HepG2 (cell line): ENCODE data around the gene ABHD6. TPM values are rescaled to one million over a fixed set of nuclear protein-coding genes. Genes with fewer than 3 reads are reported as not detected.

Source experiments
- ATAC-seq: fragments of 200-7000 bp; cut with Tn5 transposase; 3 replicates; pipeline ENCODE4 v1.9.1; 2020; ENCODE audit warnings: mild to moderate bottlenecking, moderate library complexity
- BruUV-seq: library from RNA; stranded (reverse); fragments of 400-500 nt; replicated peaks from 2 replicates; lab custom pipeline; 2021; lab: Mats Ljungman, UMichigan
- CTCF ChIA-PET: fragments of 300-600 bp; formaldehyde crosslinking; extraction: SDS; loops from one replicate; lab custom pipeline; 2021; ENCODE audit warnings: low total read pairs, inconsistent platforms, low intra/inter-chr PET ratio; lab: Yijun Ruan, JAX
- POLR2A ChIA-PET: fragments of 350-600 bp; sonication (Branson Sonifier 250); formaldehyde crosslinking; loops from one replicate; lab custom pipeline; 2020; ENCODE audit warnings: antibody characterized with exemption, inconsistent platforms; lab: Yijun Ruan, JAX
- DNase-seq: peaks from one replicate; pipeline ENCODE4 v3.0.0-alpha.2; 2015; ENCODE audit warnings: low spot score
- FAIRE-seq: peaks from 3 replicates; lab custom pipeline; 2011; peaks lifted over from hg19 to GRCh38; lab: Jason Lieb, UNC
- H2AFZ ChIP-seq: one replicate; pipeline ENCODE4 v1.6.1; 2011; ENCODE audit warnings: low read length, inconsistent platforms
- H3K27ac ChIP-seq: fragments of 300-600 bp; 3 replicates; pipeline ENCODE4 v1.8.0; 2011; ENCODE audit warnings: mixed run types, mild to moderate bottlenecking, mixed read lengths, low read length, inconsistent platforms; ENCODE audit not compliant: insufficient read depth; ENCODE audit errors: extremely low read length
- H3K27me3 ChIP-seq, 2 experiments: fragments of 200-600 bp in 1 of 2; 2 replicates in 1 of 2; 3 replicates in 1 of 2; pipeline versions ENCODE4 v1.6.0 to v1.8.0; 2011; ENCODE audit warnings: low read length in 2 of 2, mild to moderate bottlenecking in 2 of 2, moderate library complexity in 2 of 2, inconsistent platforms in 1 of 2; ENCODE audit not compliant: insufficient read depth in 2 of 2, control insufficient read depth in 1 of 2
- H3K36me3 ChIP-seq, 2 experiments: fragments of 200-600 bp in 1 of 2; replicated peaks in 1 of 2; 2 replicates in 1 of 2; 3 replicates in 1 of 2; pipeline versions ENCODE4 v1.5.1 to v1.8.0; 2011; ENCODE audit warnings: low read length in 2 of 2, inconsistent platforms in 1 of 2; ENCODE audit not compliant: insufficient read depth in 2 of 2, control insufficient read depth in 1 of 2
- H3K4me1 ChIP-seq: 2 replicates; pipeline ENCODE4 v1.5.1; 2012; ENCODE audit warnings: low read length, inconsistent platforms; ENCODE audit not compliant: insufficient read depth
- H3K4me2 ChIP-seq: 2 replicates; pipeline ENCODE4 v1.6.0; 2011; ENCODE audit warnings: low read depth, low read length, inconsistent platforms
- H3K4me3 ChIP-seq, 3 experiments: fragments of 200-600 bp in 1 of 3; sonication (generic), shearing (Covaris generic) in 1 of 3; replicated peaks in 1 of 3; 2 replicates each; pipeline ENCODE4 v1.5.1; 2011 to 2016; ENCODE audit warnings: low read length in 3 of 3, inconsistent platforms in 2 of 3, low read depth in 2 of 3, mild to moderate bottlenecking in 2 of 3, control low read depth in 1 of 3, mixed read lengths in 1 of 3; ENCODE audit not compliant: insufficient read depth in 1 of 3
- H3K79me2 ChIP-seq: one replicate; pipeline ENCODE4 v1.6.1; 2011; ENCODE audit warnings: low read length, inconsistent platforms; ENCODE audit not compliant: insufficient read depth
- H3K9ac ChIP-seq: 2 replicates; pipeline ENCODE4 v1.6.0; 2011; ENCODE audit warnings: mild to moderate bottlenecking, low read depth, low read length, inconsistent platforms; ENCODE audit not compliant: insufficient read depth
- H3K9me3 ChIP-seq: 2 replicates; pipeline ENCODE4 v1.5.1; 2012; ENCODE audit warnings: mild to moderate bottlenecking, low read length
- H4K20me1 ChIP-seq: 2 replicates; pipeline ENCODE4 v1.6.0; 2011; ENCODE audit warnings: inconsistent platforms, mild to moderate bottlenecking, low read length, moderate library complexity; ENCODE audit not compliant: insufficient read depth
- JDP2 ChIP-seq: sonication (generic); formaldehyde crosslinking; IDR thresholded peaks from 2 replicates; pipeline ENCODE4 v1.8.1; 2022; ENCODE audit warnings: missing genetic modification reagents, borderline replicate concordance
- NR0B2 ChIP-seq: sonication (generic); formaldehyde crosslinking; IDR thresholded peaks from 2 replicates; pipeline ENCODE4 v1.4.0; 2020; ENCODE audit warnings: mild to moderate bottlenecking, missing genetic modification reagents
- NR2F6 ChIP-seq, 2 experiments: IDR thresholded peaks; 2 replicates each; pipeline ENCODE4 v1.6.1; 2016; ENCODE audit warnings: antibody characterized with exemption in 1 of 2, mild to moderate bottlenecking in 1 of 2
- PLSCR1 ChIP-seq: sonication (generic); formaldehyde crosslinking; IDR thresholded peaks from 2 replicates; pipeline ENCODE4 v1.5.0; 2020; ENCODE audit warnings: missing genetic modification reagents, mild to moderate bottlenecking, borderline replicate concordance
- TRAFD1 ChIP-seq: sonication (generic); formaldehyde crosslinking; IDR thresholded peaks from 2 replicates; pipeline ENCODE4 v1.5.1; 2020; ENCODE audit warnings: missing genetic modification reagents, mild to moderate bottlenecking, borderline replicate concordance
- ZNF12 ChIP-seq: sonication (generic); formaldehyde crosslinking; IDR thresholded peaks from 2 replicates; pipeline ENCODE4 v1.5.0; 2020; ENCODE audit warnings: missing genetic modification reagents
- ZNF3 ChIP-seq: IDR thresholded peaks from 2 replicates; pipeline ENCODE4 v1.7.0; 2017; ENCODE audit warnings: inconsistent platforms
- ZSCAN21 ChIP-seq: sonication (generic); formaldehyde crosslinking; IDR thresholded peaks from 2 replicates; pipeline ENCODE4 v1.8.0; 2022; ENCODE audit warnings: mild to moderate bottlenecking, missing genetic modification reagents, moderate library complexity, borderline replicate concordance
- WGBS: methylation state at CpG from one replicate; pipeline ENCODE4 v1.1.6; 2017; ENCODE audit warnings: low lambda C conversion rate; 5-methylcytosine and 5-hydroxymethylcytosine counted together
- in situ Hi-C: cut with HindIII; loops from 2 replicates; pipeline ENCODE4 v1.10.0; 2017; ENCODE audit warnings: low pct_unique_long_range_greater_than_20kb; ENCODE audit not compliant: extremely low pct_ligation_motif_present
- intact Hi-C: fragments of 100-400 bp; cut with micrococcal nuclease; formaldehyde crosslinking; loops from one replicate; pipeline ENCODE4 v1.10.0; 2022; ENCODE audit not compliant: unreplicated experiment
- polyA plus RNA-seq, 8 experiments: library from polyadenylated mRNA; depleted of rRNA in 3 of 8; stranded (reverse) in 7 of 8; unstranded in 1 of 8; fragments of >200 nt; fragmentation: Illumina TruSeq in 4 of 8; extraction: Trizol in 4 of 8; gene quantifications; 2 replicates each; pipeline versions ENCODE4 v1.2.1 to v1.2.3, GENCODE V29; 2011 to 2016; ENCODE audit warnings: low read depth in 4 of 8, missing spikeins in 1 of 8, mixed read lengths in 1 of 8; ENCODE audit not compliant: insufficient read depth in 1 of 8
- total RNA-seq, 5 experiments: library from RNA; depleted of rRNA; stranded (reverse); fragments of >200 nt; fragmentation: Illumina TruSeq; extraction: Trizol; gene quantifications; 2 replicates each; pipeline ENCODE4 v1.2.3, GENCODE V29; 2016; ENCODE audit warnings: low read depth in 1 of 5
- TF ChIP-seq, protein P1 (sequence below): sonication (generic); formaldehyde crosslinking; IDR thresholded peaks from 2 replicates; pipeline ENCODE4 v1.9.0; 2021; ENCODE audit warnings: mild to moderate bottlenecking, missing genetic modification reagents

ABHD6 gene
- total and polyA plus RNA-seq, 2 of the 13 experiments (the other 11 are each of a cell fraction or from before 2014, with no cell fraction given), result 9.0 to 17.2 TPM

DNA sequence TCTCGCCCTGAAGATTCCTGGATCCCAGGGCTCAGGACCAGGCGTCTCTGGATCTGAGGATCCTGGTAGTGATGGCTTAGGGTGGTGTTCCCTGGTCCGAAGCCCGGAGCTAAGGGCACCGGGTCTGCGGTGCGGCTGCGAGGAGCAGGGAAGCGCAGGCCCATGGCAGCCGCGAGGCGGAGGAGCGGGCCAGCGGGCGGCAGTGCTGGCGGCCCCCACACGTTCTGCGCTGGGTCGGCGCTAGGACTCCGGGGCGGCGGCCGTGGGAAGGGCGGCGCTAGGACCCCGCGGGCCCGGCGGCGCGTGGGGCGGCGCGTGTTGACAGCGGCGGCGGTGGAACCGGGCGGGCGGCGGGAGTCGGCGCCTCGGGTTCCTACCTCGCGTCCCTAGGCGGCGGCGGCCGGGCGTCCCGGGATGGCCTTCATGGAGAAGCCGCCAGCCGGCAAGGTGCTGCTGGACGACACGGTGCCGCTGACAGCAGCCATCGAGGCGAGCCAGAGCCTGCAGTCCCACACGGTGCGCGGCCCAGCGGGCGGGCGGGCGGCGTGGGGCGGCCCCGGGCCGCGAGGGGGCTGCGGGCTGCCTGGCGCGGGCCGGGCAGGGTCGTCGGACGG is 95.1 kb downstream of the ABHD6 start, which contains the start of gene PXK (continued):
- TF ChIP-seq JDP2 (no peak; the same call in 1 of the 2 replicates), ZSCAN21 (CRISPR knock-in tag) (peak; percentile 74; the same call in 1 of the 2 replicates)

DNA sequence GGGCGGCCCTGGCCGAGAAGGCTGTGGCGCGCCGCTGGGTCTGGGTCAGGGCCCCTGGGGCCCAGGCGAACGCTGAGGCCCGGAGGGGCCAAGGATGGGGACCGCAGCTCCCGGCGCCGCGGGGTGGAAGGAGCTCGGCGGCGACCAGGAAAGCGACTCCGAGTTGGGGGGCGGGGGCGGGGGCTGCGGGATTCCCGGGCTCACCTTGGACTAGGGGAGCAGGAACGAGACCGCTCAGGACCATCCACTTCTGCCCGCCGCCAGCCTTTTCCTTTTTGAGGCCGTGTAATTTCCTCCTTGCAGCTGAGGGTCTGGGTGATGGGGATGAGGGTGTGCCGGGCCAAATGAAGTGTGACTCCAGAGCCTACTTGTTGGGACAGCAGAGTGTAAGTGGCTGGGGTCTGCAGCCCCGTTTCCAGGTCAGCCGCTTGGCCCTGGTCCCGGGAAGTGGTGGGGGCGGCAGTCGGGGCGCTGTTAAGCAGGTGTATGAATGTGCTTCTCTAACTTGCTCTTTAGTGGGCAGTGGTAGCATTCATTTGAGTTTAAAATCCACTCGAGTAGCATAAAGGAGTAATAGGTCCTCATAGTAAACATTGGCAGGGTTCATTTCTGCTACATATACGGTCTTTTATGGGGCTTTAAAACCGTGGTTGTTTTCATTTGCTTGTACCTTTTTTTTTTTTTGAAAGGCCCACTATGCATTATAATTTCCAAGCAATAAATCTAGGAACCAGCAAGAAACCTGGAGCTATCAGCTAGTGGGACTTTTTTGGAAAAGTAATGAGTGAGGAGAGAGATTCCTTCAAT is 95.8 kb downstream of the ABHD6 start:
- peak overlapping the region; percentile 82 to 96 (median 91) for H3K4me3 ChIP-seq
- peak overlapping the region; percentile 49 for H3K27ac ChIP-seq
- ChIA-PET POLR2A (interaction anchor here (1.0 to 2.1 kb wide), 3 partner anchors 8 to 27 kb away, joined by 4 to 15 read pairs (median 10); partner anchors contain the start of genes HTD2 and RPP14), CTCF (interaction anchor here (0.6 to 1.1 kb wide), 2 partner anchors 28 to 81 kb away, joined by 3 read pairs; no protein-coding TSS in a partner anchor)
- no peaks in the 10 kb centered on the region; a peak in 1 of 5 replicates for H3K27me3 ChIP-seq
- H3K79me2 ChIP-seq, result peaks cover 9% of the 10 kb centered on the region
- in situ Hi-C loops (no loop called here), intact Hi-C loops (loop anchor here (1.0 to 10.0 kb wide), 3 partner anchors 26 to 201 kb away; partner anchors contain the start of genes ACOX2 and KCTD6)
- H3K4me1 ChIP-seq, result peaks cover 40% of the 10 kb centered on the region
- H3K4me2 ChIP-seq, result peak overlapping the region; percentile 76
- peak overlapping the region; percentile 11 for H2AFZ ChIP-seq
- BruUV-seq, result no TSS peak
- H3K36me3 ChIP-seq, result no peaks in the 10 kb centered on the region
- DNase-seq, result no peak
- 1% methylated on average over 18 of the region's 37 CpGs for WGBS
- H3K9me3 ChIP-seq, result no peaks in the 10 kb centered on the region
- no peaks in the 10 kb centered on the region for H4K20me1 ChIP-seq
- peak; percentile 53 for ATAC-seq
- H3K9ac ChIP-seq, result peak overlapping the region; percentile 75
- FAIRE-seq, result no peak
- TF ChIP-seq TRAFD1 (CRISPR knock-in tag), result no peak
- TF ChIP-seq, protein P1, sequence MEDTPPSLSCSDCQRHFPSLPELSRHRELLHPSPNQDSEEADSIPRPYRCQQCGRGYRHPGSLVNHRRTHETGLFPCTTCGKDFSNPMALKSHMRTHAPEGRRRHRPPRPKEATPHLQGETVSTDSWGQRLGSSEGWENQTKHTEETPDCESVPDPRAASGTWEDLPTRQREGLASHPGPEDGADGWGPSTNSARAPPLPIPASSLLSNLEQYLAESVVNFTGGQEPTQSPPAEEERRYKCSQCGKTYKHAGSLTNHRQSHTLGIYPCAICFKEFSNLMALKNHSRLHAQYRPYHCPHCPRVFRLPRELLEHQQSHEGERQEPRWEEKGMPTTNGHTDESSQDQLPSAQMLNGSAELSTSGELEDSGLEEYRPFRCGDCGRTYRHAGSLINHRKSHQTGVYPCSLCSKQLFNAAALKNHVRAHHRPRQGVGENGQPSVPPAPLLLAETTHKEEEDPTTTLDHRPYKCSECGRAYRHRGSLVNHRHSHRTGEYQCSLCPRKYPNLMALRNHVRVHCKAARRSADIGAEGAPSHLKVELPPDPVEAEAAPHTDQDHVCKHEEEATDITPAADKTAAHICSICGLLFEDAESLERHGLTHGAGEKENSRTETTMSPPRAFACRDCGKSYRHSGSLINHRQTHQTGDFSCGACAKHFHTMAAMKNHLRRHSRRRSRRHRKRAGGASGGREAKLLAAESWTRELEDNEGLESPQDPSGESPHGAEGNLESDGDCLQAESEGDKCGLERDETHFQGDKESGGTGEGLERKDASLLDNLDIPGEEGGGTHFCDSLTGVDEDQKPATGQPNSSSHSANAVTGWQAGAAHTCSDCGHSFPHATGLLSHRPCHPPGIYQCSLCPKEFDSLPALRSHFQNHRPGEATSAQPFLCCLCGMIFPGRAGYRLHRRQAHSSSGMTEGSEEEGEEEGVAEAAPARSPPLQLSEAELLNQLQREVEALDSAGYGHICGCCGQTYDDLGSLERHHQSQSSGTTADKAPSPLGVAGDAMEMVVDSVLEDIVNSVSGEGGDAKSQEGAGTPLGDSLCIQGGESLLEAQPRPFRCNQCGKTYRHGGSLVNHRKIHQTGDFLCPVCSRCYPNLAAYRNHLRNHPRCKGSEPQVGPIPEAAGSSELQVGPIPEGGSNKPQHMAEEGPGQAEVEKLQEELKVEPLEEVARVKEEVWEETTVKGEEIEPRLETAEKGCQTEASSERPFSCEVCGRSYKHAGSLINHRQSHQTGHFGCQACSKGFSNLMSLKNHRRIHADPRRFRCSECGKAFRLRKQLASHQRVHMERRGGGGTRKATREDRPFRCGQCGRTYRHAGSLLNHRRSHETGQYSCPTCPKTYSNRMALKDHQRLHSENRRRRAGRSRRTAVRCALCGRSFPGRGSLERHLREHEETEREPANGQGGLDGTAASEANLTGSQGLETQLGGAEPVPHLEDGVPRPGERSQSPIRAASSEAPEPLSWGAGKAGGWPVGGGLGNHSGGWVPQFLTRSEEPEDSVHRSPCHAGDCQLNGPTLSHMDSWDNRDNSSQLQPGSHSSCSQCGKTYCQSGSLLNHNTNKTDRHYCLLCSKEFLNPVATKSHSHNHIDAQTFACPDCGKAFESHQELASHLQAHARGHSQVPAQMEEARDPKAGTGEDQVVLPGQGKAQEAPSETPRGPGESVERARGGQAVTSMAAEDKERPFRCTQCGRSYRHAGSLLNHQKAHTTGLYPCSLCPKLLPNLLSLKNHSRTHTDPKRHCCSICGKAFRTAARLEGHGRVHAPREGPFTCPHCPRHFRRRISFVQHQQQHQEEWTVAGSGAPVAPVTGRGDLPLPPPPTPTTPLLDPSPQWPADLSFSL, result 0 out of 2 replicates have a peak, but pooled peaks have one; percentile 28
- TF ChIP-seq ZNF12 (CRISPR knock-in tag), result no peak
- no peak for TF ChIP-seq PLSCR1 (CRISPR knock-in tag)
- no peak for TF ChIP-seq ZNF3
- TF ChIP-seq NR2F6 (IDR thresholded peaks at IDR 0.05), result no peak
- TF ChIP-seq NR2F6 (CRISPR knock-in tag; IDR thresholded peaks at IDR 0.05), result no peak
- TF ChIP-seq NR0B2 (CRISPR knock-in tag), result no peak
